BJ (cell line): ENCODE results near the gene NPM1. TPM values are rescaled to one million over a fixed set of nuclear protein-coding genes. Genes with fewer than 3 reads are reported as not detected.

Experiments
- CTCF ChIA-PET: fragments of 350-600 bp; formaldehyde crosslinking; extraction: SDS; loops from one replicate; lab custom pipeline; 2021; ENCODE audit warnings: antibody characterized with exemption, inconsistent platforms; lab: Yijun Ruan, JAX
- POLR2A ChIA-PET: fragments of 300-600 bp; sonication (Branson Sonifier 250); formaldehyde crosslinking; extraction: SDS; loops from one replicate; lab custom pipeline; 2021; ENCODE audit warnings: antibody characterized with exemption; lab: Charles Lee
- DNase-seq: peaks from one replicate; pipeline ENCODE4 v3.0.0-alpha.2; 2011; ENCODE audit warnings: low read depth
- H3K27me3 ChIP-seq: 2 replicates; pipeline ENCODE4 v1.6.0; 2011; ENCODE audit warnings: low read length; ENCODE audit not compliant: control insufficient read depth, insufficient read depth
- H3K36me3 ChIP-seq: 2 replicates; pipeline ENCODE4 v1.5.1; 2011; ENCODE audit warnings: low read length; ENCODE audit not compliant: control insufficient read depth, insufficient read depth
- H3K4me3 ChIP-seq: 2 replicates; pipeline ENCODE4 v1.5.1; 2011; ENCODE audit warnings: low read depth, mild to moderate bottlenecking, control low read depth, low read length
- polyA plus RNA-seq: library from polyadenylated mRNA; depleted of rRNA; stranded (reverse); fragments of >200 nt; gene quantifications from 2 replicates; pipeline ENCODE4 v1.2.3, GENCODE V29; 2011
- TF ChIP-seq, protein P1 (sequence below): IDR thresholded peaks from 2 replicates; pipeline ENCODE4 v1.5.1; 2011; ENCODE audit warnings: low read depth, mild to moderate bottlenecking, control low read depth, inconsistent platforms, low read length, moderate library complexity; ENCODE audit not compliant: insufficient read depth

Gene NPM1
- polyA plus RNA-seq, 1 experiment: 2,997 TPM

DNA sequence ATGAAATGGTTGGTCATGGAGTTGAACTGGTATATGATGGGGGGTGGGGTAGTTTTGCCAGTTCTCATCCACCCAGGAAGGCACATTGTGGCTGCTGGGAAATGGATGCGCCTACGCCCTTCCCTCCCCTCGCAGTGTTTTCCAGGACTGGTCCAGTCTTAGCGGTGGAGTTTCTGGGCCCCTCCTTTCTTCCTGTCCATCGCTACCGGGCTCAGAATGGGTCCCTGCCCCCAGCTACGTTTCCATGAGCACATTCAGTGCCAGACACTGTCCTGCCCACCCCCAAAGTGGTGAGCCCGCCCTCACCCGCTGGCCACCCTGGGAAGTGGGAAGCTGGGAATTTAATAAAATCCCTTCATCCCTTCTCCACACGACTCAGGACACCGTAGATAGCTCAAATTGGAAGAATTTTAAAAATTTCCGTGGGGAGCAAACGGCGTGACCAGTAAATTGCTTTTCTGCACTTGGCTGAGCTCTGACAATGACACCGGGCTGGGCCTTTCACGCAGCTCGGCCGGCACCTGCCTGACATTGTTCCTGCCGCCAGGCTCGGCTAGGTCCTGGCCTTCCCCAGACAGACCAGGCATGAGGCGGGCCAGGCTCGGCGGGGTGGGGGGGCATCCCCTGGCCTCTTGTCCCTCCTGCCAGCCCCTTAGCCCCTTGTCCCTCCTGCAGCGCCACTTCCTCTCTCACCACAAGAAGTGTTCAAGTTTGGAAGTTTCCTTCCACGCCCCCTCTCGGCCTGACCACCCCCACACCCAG, 35.4 kb downstream of the NPM1 start:
- no peak overlapping the region for H3K4me3 ChIP-seq
- no peak for DNase-seq
- H3K27me3 ChIP-seq: no peaks in the 10 kb centered on the region; the same call in none of the 2 replicates
- POLR2A ChIA-PET: no interaction called here
- TF ChIP-seq, protein P1, sequence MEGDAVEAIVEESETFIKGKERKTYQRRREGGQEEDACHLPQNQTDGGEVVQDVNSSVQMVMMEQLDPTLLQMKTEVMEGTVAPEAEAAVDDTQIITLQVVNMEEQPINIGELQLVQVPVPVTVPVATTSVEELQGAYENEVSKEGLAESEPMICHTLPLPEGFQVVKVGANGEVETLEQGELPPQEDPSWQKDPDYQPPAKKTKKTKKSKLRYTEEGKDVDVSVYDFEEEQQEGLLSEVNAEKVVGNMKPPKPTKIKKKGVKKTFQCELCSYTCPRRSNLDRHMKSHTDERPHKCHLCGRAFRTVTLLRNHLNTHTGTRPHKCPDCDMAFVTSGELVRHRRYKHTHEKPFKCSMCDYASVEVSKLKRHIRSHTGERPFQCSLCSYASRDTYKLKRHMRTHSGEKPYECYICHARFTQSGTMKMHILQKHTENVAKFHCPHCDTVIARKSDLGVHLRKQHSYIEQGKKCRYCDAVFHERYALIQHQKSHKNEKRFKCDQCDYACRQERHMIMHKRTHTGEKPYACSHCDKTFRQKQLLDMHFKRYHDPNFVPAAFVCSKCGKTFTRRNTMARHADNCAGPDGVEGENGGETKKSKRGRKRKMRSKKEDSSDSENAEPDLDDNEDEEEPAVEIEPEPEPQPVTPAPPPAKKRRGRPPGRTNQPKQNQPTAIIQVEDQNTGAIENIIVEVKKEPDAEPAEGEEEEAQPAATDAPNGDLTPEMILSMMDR: no peak
- H3K36me3 ChIP-seq: no peaks in the 10 kb centered on the region
- CTCF ChIA-PET: interaction anchor here (0.8 kb wide), 2 partner anchors 22 to 485 kb away, joined by 3 read pairs; no protein-coding TSS in a partner anchor

DNA sequence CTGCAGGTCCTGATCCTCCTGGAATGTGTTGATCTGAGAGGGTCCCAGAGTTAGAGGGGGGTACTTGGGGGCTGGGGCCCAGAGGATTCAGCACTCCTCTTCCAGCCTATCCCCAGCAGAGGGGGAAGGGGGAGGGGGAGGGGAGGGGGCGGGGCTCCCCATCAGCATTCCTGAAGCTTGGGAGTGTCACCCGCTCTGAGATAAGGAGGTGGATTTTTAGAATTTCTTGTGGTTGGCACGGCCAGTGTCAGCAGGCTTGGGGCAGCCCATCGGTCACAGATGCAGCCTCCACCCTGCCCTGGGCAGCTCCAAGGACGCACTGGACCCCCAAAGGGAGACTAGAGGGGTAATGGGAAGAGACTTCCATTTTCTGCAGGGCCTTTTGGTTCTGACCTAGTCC, 37.1 kb downstream of the NPM1 start:
- no peaks in the 10 kb centered on the region for H3K36me3 ChIP-seq
- ChIA-PET POLR2A (no interaction called here), CTCF (no interaction called here)
- no peaks in the 10 kb centered on the region; the same call in none of the 2 replicates for H3K27me3 ChIP-seq
- DNase-seq: no peak
- TF ChIP-seq, protein P1: no peak
- no peak overlapping the region for H3K4me3 ChIP-seq

DNA sequence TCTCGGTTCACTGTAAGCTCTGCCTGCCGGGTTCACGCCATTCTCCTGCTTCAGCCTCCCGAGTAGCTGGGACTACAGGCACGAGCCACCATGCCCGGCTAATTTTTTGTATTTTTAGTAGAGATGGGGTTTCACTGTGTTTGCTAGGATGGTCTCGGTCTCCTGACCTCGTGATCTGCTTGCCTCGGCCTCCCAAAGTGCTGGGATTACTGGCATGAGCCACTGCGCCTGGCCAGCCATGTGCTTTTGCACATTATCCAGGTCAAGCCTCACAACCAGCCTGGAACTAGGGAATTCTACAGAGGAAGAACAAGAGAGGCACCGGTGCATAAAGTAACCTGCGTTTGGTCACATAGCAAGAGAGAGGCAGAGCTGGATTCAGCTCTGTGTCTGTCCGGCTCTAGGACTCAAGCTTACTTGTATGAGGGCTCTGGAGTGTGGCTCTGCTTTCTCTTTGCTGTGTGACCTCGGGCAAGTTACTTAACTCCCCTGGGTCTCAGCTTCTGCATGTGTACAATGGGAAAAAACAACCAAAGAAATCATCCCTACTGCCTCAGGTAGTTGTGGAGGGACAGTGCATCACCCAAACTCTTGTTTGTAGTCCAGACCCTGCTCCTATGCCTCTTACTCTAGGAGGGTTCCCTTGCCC, 38.1 kb downstream of the NPM1 start:
- CTCF ChIA-PET: interaction anchor here (0.8 kb wide), 1 partner anchor 7 kb away, joined by 3 read pairs; no protein-coding TSS in a partner anchor
- POLR2A ChIA-PET: no interaction called here
- no peak overlapping the region for H3K4me3 ChIP-seq
- H3K27me3 ChIP-seq: no peaks in the 10 kb centered on the region; the same call in 1 of the 2 replicates
- no peaks in the 10 kb centered on the region for H3K36me3 ChIP-seq
- TF ChIP-seq, protein P1: no peak
- DNase-seq: no peak

DNA sequence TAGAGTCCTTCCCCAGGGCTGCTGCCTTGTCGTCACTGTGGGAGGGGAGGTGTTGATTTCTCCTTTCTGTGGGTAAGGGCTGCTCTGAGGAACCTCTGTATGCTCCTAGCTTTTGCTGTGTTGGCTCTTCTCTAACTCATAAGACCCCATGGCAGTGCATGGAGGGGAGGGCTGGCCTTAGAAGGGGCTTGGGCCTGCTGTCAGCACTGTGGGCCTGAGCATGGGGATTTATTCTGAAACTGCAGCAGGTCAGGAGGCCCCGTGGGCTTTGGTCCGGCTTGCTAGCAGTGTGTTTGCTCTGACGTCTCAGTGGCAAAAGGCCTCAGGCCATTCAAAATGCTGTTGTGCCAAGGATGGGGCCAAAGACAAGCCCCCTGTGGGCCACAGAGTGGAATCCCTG, 38.6 kb downstream of the NPM1 start:
- Histone ChIP-seq H3K36me3 (no peaks in the 10 kb centered on the region), H3K27me3 (no peaks in the 10 kb centered on the region; the same call in 1 of the 2 replicates), H3K4me3 (no peak overlapping the region)
- TF ChIP-seq, protein P1: no peak
- ChIA-PET CTCF (interaction anchor here (0.8 to 1.1 kb wide), 2 partner anchors 8 to 11 kb away, joined by 3 to 4 read pairs; no protein-coding TSS in a partner anchor), POLR2A (no interaction called here)
- no peak for DNase-seq

DNA sequence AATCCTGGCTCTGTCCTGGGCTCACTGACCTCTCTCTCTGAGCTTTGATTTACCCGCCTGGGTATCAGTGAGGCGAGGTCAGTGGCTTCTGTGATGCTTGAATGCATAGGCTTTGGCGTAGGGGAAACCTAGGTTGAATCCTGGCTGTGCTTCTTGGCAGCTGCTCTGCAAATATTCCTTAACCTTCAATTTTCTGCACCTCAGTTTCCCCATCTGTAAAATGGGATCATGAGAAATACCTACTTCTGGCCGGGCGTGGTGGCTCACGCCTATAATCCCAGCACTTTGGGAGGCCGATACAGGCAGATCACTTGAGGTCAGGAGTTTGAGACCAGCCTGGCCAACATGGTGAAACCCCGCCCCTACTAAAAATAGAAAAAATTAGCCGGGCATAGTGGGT, 39.0 kb downstream of the NPM1 start:
- H3K4me3 ChIP-seq: no peak overlapping the region
- H3K36me3 ChIP-seq: no peaks in the 10 kb centered on the region
- TF ChIP-seq, protein P1: no peak
- no peaks in the 10 kb centered on the region for H3K27me3 ChIP-seq
- ChIA-PET CTCF (interaction anchor here (0.8 to 1.6 kb wide), 3 partner anchors 8 to 22 kb away, joined by 3 to 5 read pairs (median 4); no protein-coding TSS in a partner anchor), POLR2A (no interaction called here)
- no peak for DNase-seq
